CD8-positive, alpha-beta memory T cell (primary cell): ENCODE data around the gene TRERF1. TPM values are rescaled to one million over a fixed set of nuclear protein-coding genes. Genes with fewer than 3 reads are reported as not detected.

ENCODE experiments used
- CTCF ChIA-PET: fragments of 350-600 bp; sonication (Branson Sonifier 250); formaldehyde crosslinking; loops from one replicate; lab custom pipeline; 2021; ENCODE audit warnings: antibody characterized with exemption; lab: Charles Lee
- POLR2A ChIA-PET: fragments of 350-600 bp; sonication (Branson Sonifier 250); formaldehyde crosslinking; loops from one replicate; lab custom pipeline; 2021; ENCODE audit warnings: antibody characterized with exemption; lab: Charles Lee
- DNase-seq, 5 donors: peaks; one replicate each; pipeline versions ENCODE4 v3.0.0 to v3.0.0-alpha.2; 2020 to 2022; ENCODE audit warnings: mixed read lengths in 1 of 5
- H3K27ac ChIP-seq: one replicate; pipeline ENCODE4 v1.7.0; 2013; ENCODE audit warnings: low read depth, mild to moderate bottlenecking, low read length, moderate library complexity
- H3K27me3 ChIP-seq: 2 replicates; pipeline ENCODE4 v1.7.0; 2013; ENCODE audit warnings: low read length, mild to moderate bottlenecking; ENCODE audit not compliant: insufficient read depth, poor library complexity, severe bottlenecking
- H3K36me3 ChIP-seq: 2 replicates; pipeline ENCODE4 v1.7.0; 2013; ENCODE audit warnings: mild to moderate bottlenecking, low read length, moderate library complexity; ENCODE audit not compliant: insufficient read depth
- H3K4me1 ChIP-seq: 2 replicates; pipeline ENCODE4 v1.7.0; 2013; ENCODE audit warnings: mild to moderate bottlenecking, low read length, moderate library complexity; ENCODE audit not compliant: insufficient read depth
- H3K4me3 ChIP-seq: 2 replicates; pipeline ENCODE4 v1.7.0; 2013; ENCODE audit warnings: mild to moderate bottlenecking, low read length
- H3K9me3 ChIP-seq: 2 replicates; pipeline ENCODE4 v1.7.0; 2013; ENCODE audit warnings: mild to moderate bottlenecking, low read length
- H3K27ac Mint-ChIP-seq, 8 donors: one replicate each; pipeline ENCODE4 v1.8.0; 2020 to 2021; ENCODE audit warnings: mixed read lengths in 8 of 8, mild to moderate bottlenecking in 6 of 8, inconsistent platforms in 3 of 8, moderate library complexity in 3 of 8
- H3K27me3 Mint-ChIP-seq, 2 donors: one replicate each; pipeline ENCODE4 v1.8.0; 2020 to 2021; ENCODE audit warnings: mixed read lengths in 2 of 2, mild to moderate bottlenecking in 1 of 2, moderate library complexity in 1 of 2
- H3K36me3 Mint-ChIP-seq, 3 donors: one replicate each; pipeline ENCODE4 v1.8.0; 2020 to 2021; ENCODE audit warnings: mixed read lengths in 3 of 3, inconsistent platforms in 1 of 3, mild to moderate bottlenecking in 1 of 3
- H3K4me1 Mint-ChIP-seq, 3 donors: one replicate each; pipeline ENCODE4 v1.8.0; 2020 to 2021; ENCODE audit warnings: mixed read lengths in 3 of 3, inconsistent platforms in 1 of 3, mild to moderate bottlenecking in 1 of 3
- H3K4me3 Mint-ChIP-seq, 7 donors: one replicate each; pipeline ENCODE4 v1.8.0; 2020 to 2021; ENCODE audit warnings: mixed read lengths in 7 of 7, mild to moderate bottlenecking in 6 of 7, moderate library complexity in 4 of 7, inconsistent platforms in 2 of 7
- H3K9me3 Mint-ChIP-seq, 5 donors: one replicate each; pipeline ENCODE4 v1.8.0; 2020 to 2022; ENCODE audit warnings: mixed read lengths in 5 of 5, mild to moderate bottlenecking in 3 of 5, moderate library complexity in 2 of 5, inconsistent platforms in 1 of 5
- polyA plus RNA-seq: library from polyadenylated mRNA; unstranded; fragments of 300-500 nt; fragmentation: Illumina TruSeq; gene quantifications from one replicate; pipeline ENCODE4 v1.2.3, GENCODE V29; 2021
- total RNA-seq, 2 experiments: library from RNA; stranded (reverse); gene quantifications; one replicate each; pipeline ENCODE4 v1.2.3, GENCODE V29; 2021

Gene TRERF1
- total and polyA plus RNA-seq, 3 experiments from 2014 or later, result 10.2 to 10.6 (median 10.3) TPM

DNA sequence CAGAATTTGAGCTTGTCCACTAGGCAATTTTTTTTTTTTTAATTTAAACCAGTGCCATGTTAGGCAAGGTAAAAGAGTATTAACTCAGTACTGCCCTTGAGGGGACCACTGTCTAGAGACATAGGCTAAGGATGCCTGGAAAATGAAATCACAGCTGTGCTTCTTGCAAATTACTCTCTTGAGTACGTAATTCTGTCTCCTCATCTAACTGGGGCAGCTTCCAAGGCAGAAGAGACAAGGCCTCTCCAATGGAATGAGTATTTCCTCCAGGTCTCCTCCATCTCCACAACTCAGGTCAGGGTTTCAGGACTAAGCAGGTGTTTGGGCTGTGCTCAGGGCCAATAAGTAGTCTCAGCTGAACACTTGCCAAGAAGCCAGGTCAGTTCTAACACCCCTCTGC is 200.2 kb downstream of the TRERF1 start:
- CTCF ChIA-PET, result interaction anchor here (0.6 to 1.1 kb wide), 2 partner anchors 9 to 296 kb away, joined by 3 to 4 read pairs; no protein-coding TSS in a partner anchor
- Mint-ChIP-seq H3K36me3 (peaks cover 13 to 97% (median 30%) of the 10 kb centered on the region in 3 donors), H3K27me3 (peaks cover 0 to 3% of the 10 kb centered on the region in 2 donors), H3K4me3 (no peak overlapping the region), H3K27ac (peak overlapping the region in 1 of 8 donors; percentile 10), H3K9me3 (no peaks in the 10 kb centered on the region), H3K4me1 (peaks cover 0 to 14% (median 3%) of the 10 kb centered on the region in 3 donors)
- Histone ChIP-seq H3K9me3 (no peaks in the 10 kb centered on the region), H3K4me1 (no peaks in the 10 kb centered on the region), H3K36me3 (peaks cover 33% of the 10 kb centered on the region), H3K4me3 (no peak overlapping the region), H3K27ac (no peak overlapping the region), H3K27me3 (no peaks in the 10 kb centered on the region)
- no peak for DNase-seq
- POLR2A ChIA-PET, result no interaction called here

DNA sequence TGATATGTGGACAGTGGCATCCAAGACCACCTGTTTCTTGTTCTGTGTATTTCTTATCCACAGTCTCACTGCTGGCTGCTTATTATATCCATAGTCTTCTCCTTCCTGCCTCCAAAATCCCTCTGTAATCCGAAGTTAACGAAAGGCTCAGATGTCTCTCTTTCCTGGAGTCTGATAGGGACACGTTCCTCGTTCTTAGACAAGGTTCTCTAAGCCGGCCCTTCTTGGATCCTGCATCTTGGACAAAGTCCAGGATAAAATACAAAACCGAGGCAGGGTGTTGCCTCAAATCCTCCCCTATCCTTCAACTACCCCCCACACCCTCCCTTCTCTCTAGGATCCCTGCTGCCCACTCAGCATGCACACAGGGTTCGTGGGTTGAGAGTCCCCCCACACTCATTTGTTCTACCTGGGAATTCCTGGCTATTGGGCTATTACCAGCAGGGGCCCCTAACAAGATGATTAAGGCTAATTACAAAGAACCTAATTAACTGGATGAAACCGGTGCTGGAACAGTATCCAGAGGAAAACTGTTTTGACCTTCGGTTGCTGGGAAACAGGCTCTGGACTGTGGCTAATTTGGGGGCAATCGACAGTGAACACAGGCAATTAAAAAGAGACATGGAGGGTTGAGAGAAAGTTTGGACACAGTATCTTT is 201.3 kb downstream of the TRERF1 start:
- Mint-ChIP-seq H3K4me3 (no peak overlapping the region), H3K27ac (peak overlapping the region in 2 of 8 donors; percentile 38 to 64)

DNA sequence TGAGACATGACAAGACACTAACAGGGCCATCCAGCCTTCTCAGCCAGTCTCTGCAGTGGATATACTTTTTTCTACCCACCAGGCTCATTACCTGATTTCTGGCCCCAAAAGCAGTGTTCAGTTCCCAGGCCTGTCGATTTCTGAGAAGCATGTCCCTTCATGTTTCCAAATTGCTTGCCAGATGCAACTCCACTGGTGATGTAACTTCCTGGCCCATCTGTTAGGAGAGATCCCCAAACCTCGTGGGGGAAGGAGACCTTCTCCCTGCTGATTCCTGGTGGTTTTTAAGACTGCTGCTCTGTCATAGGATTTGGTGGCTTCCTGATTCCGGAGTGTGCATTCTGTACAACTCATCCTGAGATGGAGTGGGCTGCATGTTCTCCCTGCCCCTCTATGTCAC is 202.4 kb downstream of the TRERF1 start:
- ChIA-PET POLR2A (no interaction called here), CTCF (no interaction called here)
- Histone ChIP-seq H3K36me3 (peaks cover 31% of the 10 kb centered on the region), H3K4me3 (no peak overlapping the region), H3K27me3 (no peaks in the 10 kb centered on the region), H3K9me3 (no peaks in the 10 kb centered on the region), H3K27ac (no peak overlapping the region), H3K4me1 (no peaks in the 10 kb centered on the region)
- peaks cover 0 to 3% of the 10 kb centered on the region in 2 donors for H3K27me3 Mint-ChIP-seq
- peaks cover 13 to 95% (median 38%) of the 10 kb centered on the region in 3 donors for H3K36me3 Mint-ChIP-seq
- no peak for DNase-seq
- no peak overlapping the region for H3K4me3 Mint-ChIP-seq
- peaks cover 0 to 14% (median 3%) of the 10 kb centered on the region in 3 donors for H3K4me1 Mint-ChIP-seq
- H3K27ac Mint-ChIP-seq, result peak overlapping the region in 3 of 8 donors; percentile 15 to 43 (median 32)
- H3K9me3 Mint-ChIP-seq, result no peaks in the 10 kb centered on the region

More for the DNA sequence above, 201.3 kb downstream of the TRERF1 start:
- H3K27ac ChIP-seq, result no peak overlapping the region
- H3K4me1 ChIP-seq, result no peaks in the 10 kb centered on the region
- POLR2A ChIA-PET, result no interaction called here
- H3K36me3 ChIP-seq, result peaks cover 32% of the 10 kb centered on the region
- no peak for DNase-seq
- no peaks in the 10 kb centered on the region for H3K9me3 ChIP-seq
- H3K4me3 ChIP-seq, result no peak overlapping the region
- Mint-ChIP-seq H3K27me3 (peaks cover 0 to 3% of the 10 kb centered on the region in 2 donors), H3K36me3 (peaks cover 13 to 95% (median 33%) of the 10 kb centered on the region in 3 donors), H3K9me3 (no peaks in the 10 kb centered on the region), H3K4me1 (peaks cover 0 to 14% (median 3%) of the 10 kb centered on the region in 3 donors)
- H3K27me3 ChIP-seq, result no peaks in the 10 kb centered on the region
- CTCF ChIA-PET, result no interaction called here

DNA sequence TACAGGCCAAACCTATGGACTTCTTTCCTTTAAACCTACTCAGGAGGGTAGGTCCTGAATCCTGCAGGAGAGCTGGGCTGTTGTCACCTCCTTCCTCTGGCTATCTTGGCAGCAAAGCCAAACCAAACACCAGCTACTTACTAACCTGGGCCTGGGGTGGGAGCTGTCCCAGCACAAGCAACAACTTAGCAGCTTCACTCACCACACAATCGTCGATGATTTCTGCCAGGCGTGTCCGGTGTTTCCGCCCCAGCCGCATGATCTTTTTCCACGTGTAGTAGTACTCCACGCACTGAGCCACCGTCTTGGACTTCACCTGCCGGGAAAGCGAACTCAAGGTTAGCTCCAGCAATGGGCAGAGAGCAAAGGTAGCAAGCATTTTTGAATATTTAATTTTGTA is 208.7 kb downstream of the TRERF1 start:
- H3K27ac ChIP-seq, result no peak overlapping the region
- H3K36me3 Mint-ChIP-seq, result peaks cover 8 to 84% (median 31%) of the 10 kb centered on the region in 3 donors
- no peaks in the 10 kb centered on the region for H3K27me3 ChIP-seq
- POLR2A ChIA-PET, result no interaction called here
- no peak for DNase-seq
- CTCF ChIA-PET, result interaction anchor here (0.9 to 1.3 kb wide), 2 partner anchors 11 to 305 kb away, joined by 3 read pairs; no protein-coding TSS in a partner anchor
- H3K9me3 ChIP-seq, result no peaks in the 10 kb centered on the region
- H3K27ac Mint-ChIP-seq, result peak overlapping the region in 1 of 8 donors; percentile 22
- H3K27me3 Mint-ChIP-seq, result peaks cover 0 to 5% of the 10 kb centered on the region in 2 donors
- H3K4me3 ChIP-seq, result no peak overlapping the region
- peaks cover 5 to 18% (median 6%) of the 10 kb centered on the region in 3 donors for H3K4me1 Mint-ChIP-seq
- no peak overlapping the region for H3K4me3 Mint-ChIP-seq
- H3K9me3 Mint-ChIP-seq, result no peaks in the 10 kb centered on the region
- peaks cover 35% of the 10 kb centered on the region for H3K36me3 ChIP-seq
- no peaks in the 10 kb centered on the region for H3K4me1 ChIP-seq

DNA sequence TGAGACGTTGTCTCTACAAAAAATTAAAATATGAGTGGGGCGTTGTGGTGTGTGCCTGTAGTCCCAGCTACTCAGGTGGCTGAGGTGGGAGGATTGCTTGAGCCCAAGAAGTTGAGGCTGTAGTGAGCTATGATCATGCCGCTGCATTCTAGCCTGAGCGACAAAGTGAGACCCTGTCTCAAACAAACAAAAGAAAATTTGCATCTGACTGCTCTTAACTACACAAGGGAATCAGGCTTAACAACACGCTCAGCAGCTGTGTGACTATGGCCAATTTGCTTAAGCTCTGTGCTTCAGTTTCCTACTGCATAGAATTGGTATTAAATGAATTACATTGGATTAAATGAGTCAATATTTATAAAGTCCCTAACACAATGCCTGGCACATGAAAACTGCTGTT is 209.8 kb downstream of the TRERF1 start:
- peaks cover 37% of the 10 kb centered on the region for H3K36me3 ChIP-seq
- peaks cover 0 to 4% of the 10 kb centered on the region in 2 donors for H3K27me3 Mint-ChIP-seq
- DNase-seq, result no peak
- H3K4me1 Mint-ChIP-seq, result peaks cover 6 to 27% (median 10%) of the 10 kb centered on the region in 3 donors
- no peak overlapping the region for H3K27ac ChIP-seq
- POLR2A ChIA-PET, result no interaction called here
- CTCF ChIA-PET, result interaction anchor here (1.0 to 1.3 kb wide), 2 partner anchors 39 to 306 kb away, joined by 3 read pairs; no protein-coding TSS in a partner anchor
- H3K4me3 ChIP-seq, result no peak overlapping the region
- H3K36me3 Mint-ChIP-seq, result peaks cover 8 to 84% (median 31%) of the 10 kb centered on the region in 3 donors
- no peaks in the 10 kb centered on the region for H3K4me1 ChIP-seq
- no peak overlapping the region for H3K4me3 Mint-ChIP-seq
- no peak overlapping the region for H3K27ac Mint-ChIP-seq
- no peaks in the 10 kb centered on the region for H3K27me3 ChIP-seq
- no peaks in the 10 kb centered on the region for H3K9me3 ChIP-seq
- no peaks in the 10 kb centered on the region for H3K9me3 Mint-ChIP-seq

DNA sequence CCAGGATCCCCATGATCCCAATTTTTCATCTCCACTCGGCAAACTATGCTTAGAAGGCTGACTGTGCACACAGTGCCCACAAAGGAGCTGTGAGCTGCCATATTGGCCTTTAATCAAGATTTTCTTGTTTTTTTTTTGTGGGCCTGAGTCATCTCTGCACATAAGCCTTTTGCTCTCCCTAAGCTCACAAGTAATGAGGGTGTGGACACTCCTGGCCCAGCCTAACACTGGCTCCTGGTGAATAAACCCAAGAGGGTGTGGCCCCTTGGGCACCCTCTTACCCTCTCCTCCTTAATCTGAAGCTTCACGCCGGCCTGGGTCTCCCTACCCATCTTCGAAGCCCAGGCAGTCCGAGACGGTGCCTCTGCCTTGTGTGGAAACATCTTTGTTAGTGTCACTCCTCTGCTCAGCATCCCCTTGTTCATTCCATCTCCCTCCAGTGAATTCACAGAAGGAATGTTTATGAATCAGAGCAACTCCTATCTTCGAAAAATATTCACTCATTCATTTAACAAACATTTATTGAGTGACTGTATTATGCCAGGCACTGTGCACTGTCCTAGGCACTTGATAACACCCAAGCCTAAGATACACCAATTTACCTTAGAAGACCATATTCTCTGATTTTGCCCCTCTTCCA is 211.9 kb downstream of the TRERF1 start:
- Histone ChIP-seq H3K9me3 (no peaks in the 10 kb centered on the region), H3K27me3 (no peaks in the 10 kb centered on the region), H3K4me3 (no peak overlapping the region), H3K36me3 (peaks cover 35% of the 10 kb centered on the region), H3K27ac (no peak overlapping the region), H3K4me1 (no peaks in the 10 kb centered on the region)
- ChIA-PET CTCF (no interaction called here), POLR2A (no interaction called here)
- Mint-ChIP-seq H3K4me1 (peaks cover 6 to 39% (median 17%) of the 10 kb centered on the region in 3 donors), H3K36me3 (peaks cover 8 to 86% (median 23%) of the 10 kb centered on the region in 3 donors), H3K27ac (peak overlapping the region in 3 of 8 donors; percentile 29 to 42 (median 30)), H3K27me3 (peaks cover 0 to 3% of the 10 kb centered on the region in 2 donors), H3K9me3 (no peaks in the 10 kb centered on the region), H3K4me3 (no peak overlapping the region)
- DNase-seq, result no peak

DNA sequence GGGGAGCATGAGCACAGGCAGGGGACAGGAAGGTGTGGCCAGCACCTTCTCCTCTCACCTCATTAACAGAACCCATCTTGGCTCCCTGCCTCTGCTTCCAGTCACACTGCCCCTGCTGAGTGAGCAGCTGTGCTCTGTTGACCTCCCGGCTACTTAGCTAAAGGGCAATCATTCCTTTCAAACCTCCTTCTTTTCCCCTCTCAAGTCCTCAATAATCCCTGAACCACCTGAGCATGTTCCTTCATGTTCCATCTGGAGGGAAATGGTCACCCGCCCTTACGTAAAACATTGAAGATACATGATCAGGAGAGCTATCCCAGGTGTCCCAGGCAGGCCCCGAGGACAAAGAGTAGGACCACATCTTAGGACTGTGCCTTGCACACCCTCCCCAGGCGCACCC is 212.4 kb downstream of the TRERF1 start:
- Histone ChIP-seq H3K9me3 (no peaks in the 10 kb centered on the region), H3K27ac (no peak overlapping the region), H3K36me3 (peaks cover 35% of the 10 kb centered on the region), H3K4me1 (no peaks in the 10 kb centered on the region), H3K27me3 (no peaks in the 10 kb centered on the region), H3K4me3 (no peak overlapping the region)
- peaks cover 8 to 83% (median 18%) of the 10 kb centered on the region in 3 donors for H3K36me3 Mint-ChIP-seq
- CTCF ChIA-PET, result no interaction called here
- POLR2A ChIA-PET, result interaction anchor here (0.5 kb wide), 2 partner anchors 217 to 1228 kb away, joined by 3 to 6 read pairs; no protein-coding TSS in a partner anchor
- H3K27ac Mint-ChIP-seq, result peak overlapping the region in 4 of 8 donors; percentile 29 to 87 (median 47)
- H3K4me1 Mint-ChIP-seq, result peaks cover 6 to 39% (median 17%) of the 10 kb centered on the region in 3 donors
- H3K27me3 Mint-ChIP-seq, result peaks cover 0 to 3% of the 10 kb centered on the region in 2 donors
- no peaks in the 10 kb centered on the region for H3K9me3 Mint-ChIP-seq
- no peak overlapping the region for H3K4me3 Mint-ChIP-seq
- no peak for DNase-seq
